B cell (primary cell): ENCODE data around the gene GATA1. TPM values are rescaled to one million over a fixed set of nuclear protein-coding genes. Genes with fewer than 3 reads are reported as not detected.
A peak's percentile ranks its signal among the peaks of the same experiment; 100 is the strongest.

Experiments used
- ATAC-seq: fragments of 200-7000 bp; cut with Tn5 transposase; one replicate; pipeline ENCODE4 v1.10.0; 2021; ENCODE audit warnings: low read depth, mild to moderate bottlenecking, moderate number of reproducible peaks, moderate library complexity
- CTCF ChIA-PET: fragments of 350-600 bp; sonication (Branson Sonifier 250); formaldehyde crosslinking; loops from one replicate; lab custom pipeline; 2021; ENCODE audit warnings: antibody characterized with exemption, inconsistent platforms; lab: Charles Lee
- POLR2A ChIA-PET: fragments of 350-600 bp; sonication (Branson Sonifier 250); formaldehyde crosslinking; loops from one replicate; lab custom pipeline; 2021; ENCODE audit warnings: antibody characterized with exemption; lab: Charles Lee
- DNase-seq: peaks from one replicate; pipeline ENCODE4 v3.0.0; 2013
- H2AFZ ChIP-seq: 2 replicates; pipeline ENCODE4 v1.6.1; 2012; ENCODE audit warnings: mild to moderate bottlenecking, low read depth, low read length; ENCODE audit not compliant: insufficient read depth, poor library complexity, severe bottlenecking
- H3K27ac ChIP-seq, 2 donors: 1 replicate in 1 of 2; 2 replicates in 1 of 2; pipeline ENCODE4 v1.5.1; 2012 to 2013; ENCODE audit warnings: low read length in 2 of 2, mild to moderate bottlenecking in 2 of 2, moderate library complexity in 1 of 2
- H3K27me3 ChIP-seq, 4 experiments: fragments of 200-600 bp in 1 of 4; sonication (generic) in 1 of 4; replicated peaks in 1 of 4; 1 replicate in 2 of 4; 2 replicates in 2 of 4; pipeline versions ENCODE4 v1.6.1 to v1.7.0; 2013 to 2016; ENCODE audit warnings: low read length in 3 of 4, mild to moderate bottlenecking in 2 of 4, mixed read lengths in 1 of 4, moderate library complexity in 1 of 4; ENCODE audit not compliant: insufficient read depth in 4 of 4, control insufficient read depth in 3 of 4; ENCODE audit errors: control extremely low read depth in 1 of 4
- H3K36me3 ChIP-seq, 2 experiments: replicated peaks in 1 of 2; 1 replicate in 1 of 2; 2 replicates in 1 of 2; pipeline versions ENCODE4 v1.6.1 to v1.7.1; 2013; ENCODE audit warnings: low read length in 1 of 2; ENCODE audit not compliant: insufficient read depth in 2 of 2, control insufficient read depth in 1 of 2; ENCODE audit errors: control extremely low read depth in 1 of 2, extremely low read depth in 1 of 2
- H3K4me1 ChIP-seq, 2 donors: fragments of 200-600 bp in 1 of 2; sonication (generic) in 1 of 2; 1 replicate in 1 of 2; 2 replicates in 1 of 2; pipeline versions ENCODE4 v1.5.1 to v1.6.1; 2013 to 2017; ENCODE audit warnings: low read length in 2 of 2; ENCODE audit not compliant: control insufficient read depth in 2 of 2, insufficient read depth in 2 of 2
- H3K4me2 ChIP-seq: replicated peaks from 2 replicates; pipeline ENCODE3; 2012; ENCODE audit warnings: mild to moderate bottlenecking, low read depth, low read length; ENCODE audit not compliant: poor library complexity, severe bottlenecking
- H3K4me3 ChIP-seq, 5 experiments: fragments of 200-600 bp in 1 of 5; sonication (generic) in 1 of 5; 1 replicate in 3 of 5; 2 replicates in 2 of 5; pipeline versions ENCODE4 v1.5.1 to v1.7.0; 2011 to 2016; ENCODE audit warnings: low read length in 4 of 5, mild to moderate bottlenecking in 4 of 5, low read depth in 2 of 5, control low read depth in 1 of 5, moderate library complexity in 1 of 5; ENCODE audit not compliant: insufficient read depth in 1 of 5; ENCODE audit errors: control extremely low read depth in 1 of 5, extremely low read depth in 1 of 5
- H3K79me2 ChIP-seq: fragments of 200-600 bp; sonication (generic); one replicate; pipeline ENCODE4 v1.6.0; 2016; ENCODE audit warnings: low read length; ENCODE audit not compliant: control insufficient read depth, insufficient read depth
- H3K9ac ChIP-seq: fragments of 200-600 bp; sonication (generic); 2 replicates; pipeline ENCODE4 v1.6.1; 2017; ENCODE audit warnings: mild to moderate bottlenecking, low read length, moderate library complexity
- H3K9me3 ChIP-seq, 3 donors: one replicate each; pipeline versions ENCODE4 v1.6.1 to v1.7.1; 2013; ENCODE audit warnings: low read length in 2 of 3; ENCODE audit not compliant: control insufficient read depth in 2 of 3, insufficient read depth in 1 of 3; ENCODE audit errors: control extremely low read depth in 1 of 3
- H4K20me1 ChIP-seq: 2 replicates; pipeline ENCODE4 v1.6.0; 2012; ENCODE audit warnings: mild to moderate bottlenecking, low read length; ENCODE audit not compliant: insufficient read depth, control insufficient read depth, poor library complexity, severe bottlenecking
- H3K27ac Mint-ChIP-seq: one replicate; pipeline ENCODE4 v1.8.0; 2021; ENCODE audit warnings: mixed read lengths
- H3K27me3 Mint-ChIP-seq: one replicate; pipeline ENCODE4 v1.8.0; 2021; ENCODE audit warnings: mixed read lengths
- H3K4me1 Mint-ChIP-seq: one replicate; pipeline ENCODE4 v1.8.0; 2021; ENCODE audit warnings: mixed read lengths
- H3K4me3 Mint-ChIP-seq: one replicate; pipeline ENCODE4 v1.8.0; 2021; ENCODE audit warnings: mixed read lengths
- H3K9me3 Mint-ChIP-seq: one replicate; pipeline ENCODE4 v1.8.0; 2022; ENCODE audit warnings: mixed read lengths; ENCODE audit not compliant: insufficient read depth
- EZH2 ChIP-seq: IDR thresholded peaks from 2 replicates; pipeline ENCODE4 v1.6.1; 2012; ENCODE audit warnings: borderline replicate concordance, low read depth, mild to moderate bottlenecking, moderate library complexity, low read length; ENCODE audit not compliant: insufficient read depth, poor library complexity, severe bottlenecking
- WGBS: methylation state at CpG from one replicate; pipeline ENCODE4 v1.1.5; 2013; ENCODE audit warnings: missing lambda C conversion rate; ENCODE audit not compliant: insufficient coverage; 5-methylcytosine and 5-hydroxymethylcytosine counted together
- intact Hi-C: fragments of 100-400 bp; cut with micrococcal nuclease; formaldehyde crosslinking; loops from one replicate; pipeline ENCODE4 v1.10.0; 2022
- polyA plus RNA-seq: library from polyadenylated mRNA; depleted of rRNA; stranded (reverse); fragments of >200 nt; gene quantifications from 2 replicates; pipeline ENCODE4 v1.2.3, GENCODE V29; 2012
- total RNA-seq, 2 donors: library from RNA; stranded (reverse); fragments of 120-200 nt in 1 of 2; gene quantifications; 1 replicate in 1 of 2; 2 replicates in 1 of 2; pipeline versions ENCODE4 v1.2.3 to v1.2.4, GENCODE V29; 2013 to 2022
- TF ChIP-seq, protein P1 (sequence below): fragments of 200-600 bp; IDR thresholded peaks from one replicate; pipeline ENCODE4 v1.8.0; 2022; ENCODE audit warnings: antibody characterized with exemption, mild to moderate bottlenecking

Gene GATA1
- total and polyA plus RNA-seq, 2 donors (not counting 1 experiment from before 2014, with no cell fraction given) = not detected

DNA sequence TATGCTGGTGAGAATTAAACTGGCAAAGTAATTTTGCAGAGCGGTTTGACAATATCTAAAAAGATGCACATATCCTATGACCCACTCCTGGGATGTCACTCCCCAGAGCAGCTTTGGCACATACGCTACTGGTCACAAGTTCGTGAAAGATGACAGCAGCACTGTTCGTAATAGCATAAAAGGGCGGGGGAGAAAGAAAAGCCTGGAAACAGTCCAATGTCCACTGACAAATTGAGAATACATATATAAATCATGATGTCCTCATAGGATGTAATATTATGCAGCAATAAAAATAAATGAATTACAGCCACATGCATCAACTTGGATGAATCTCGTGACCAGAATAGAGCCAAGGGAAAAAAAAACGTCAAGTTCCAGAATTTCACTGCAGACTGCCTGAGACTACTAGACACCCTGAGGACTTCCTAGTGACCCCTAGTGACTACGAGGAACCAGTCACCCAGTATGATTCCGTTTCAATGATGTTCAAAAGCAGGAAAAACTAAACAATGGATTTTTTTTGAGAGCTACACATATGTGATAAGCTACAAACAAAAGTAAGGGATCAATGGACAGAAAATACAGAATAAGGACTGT, 47.2 kb downstream of the GATA1 start:
- no peak for TF ChIP-seq EZH2
- TF ChIP-seq, protein P1, sequence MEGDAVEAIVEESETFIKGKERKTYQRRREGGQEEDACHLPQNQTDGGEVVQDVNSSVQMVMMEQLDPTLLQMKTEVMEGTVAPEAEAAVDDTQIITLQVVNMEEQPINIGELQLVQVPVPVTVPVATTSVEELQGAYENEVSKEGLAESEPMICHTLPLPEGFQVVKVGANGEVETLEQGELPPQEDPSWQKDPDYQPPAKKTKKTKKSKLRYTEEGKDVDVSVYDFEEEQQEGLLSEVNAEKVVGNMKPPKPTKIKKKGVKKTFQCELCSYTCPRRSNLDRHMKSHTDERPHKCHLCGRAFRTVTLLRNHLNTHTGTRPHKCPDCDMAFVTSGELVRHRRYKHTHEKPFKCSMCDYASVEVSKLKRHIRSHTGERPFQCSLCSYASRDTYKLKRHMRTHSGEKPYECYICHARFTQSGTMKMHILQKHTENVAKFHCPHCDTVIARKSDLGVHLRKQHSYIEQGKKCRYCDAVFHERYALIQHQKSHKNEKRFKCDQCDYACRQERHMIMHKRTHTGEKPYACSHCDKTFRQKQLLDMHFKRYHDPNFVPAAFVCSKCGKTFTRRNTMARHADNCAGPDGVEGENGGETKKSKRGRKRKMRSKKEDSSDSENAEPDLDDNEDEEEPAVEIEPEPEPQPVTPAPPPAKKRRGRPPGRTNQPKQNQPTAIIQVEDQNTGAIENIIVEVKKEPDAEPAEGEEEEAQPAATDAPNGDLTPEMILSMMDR = no peak
- Histone ChIP-seq H4K20me1 (no peaks in the 10 kb centered on the region), H3K4me1 (peaks cover 7 to 8% of the 10 kb centered on the region in 2 donors), H3K9me3 (no peaks in the 10 kb centered on the region), H3K9ac (no peak overlapping the region), H3K36me3 (no peaks in the 10 kb centered on the region), H3K4me2 (no peak overlapping the region), H3K79me2 (no peaks in the 10 kb centered on the region), H3K27ac (no peak overlapping the region), H3K4me3 (no peak overlapping the region), H2AFZ (no peak overlapping the region), H3K27me3 (peaks cover 0 to 34% (median 5%) of the 10 kb centered on the region in 4 experiments)
- Mint-ChIP-seq H3K4me3 (no peak overlapping the region), H3K27me3 (peaks cover 44% of the 10 kb centered on the region), H3K9me3 (no peaks in the 10 kb centered on the region), H3K27ac (no peak overlapping the region), H3K4me1 (peaks cover 10% of the 10 kb centered on the region)
- no peak for DNase-seq
- ChIA-PET POLR2A (no interaction called here), CTCF (no interaction called here)
- intact Hi-C loops = no loop called here
- 0% methylated on average over 2 of the region's 9 CpGs for WGBS
- no peak for ATAC-seq

DNA sequence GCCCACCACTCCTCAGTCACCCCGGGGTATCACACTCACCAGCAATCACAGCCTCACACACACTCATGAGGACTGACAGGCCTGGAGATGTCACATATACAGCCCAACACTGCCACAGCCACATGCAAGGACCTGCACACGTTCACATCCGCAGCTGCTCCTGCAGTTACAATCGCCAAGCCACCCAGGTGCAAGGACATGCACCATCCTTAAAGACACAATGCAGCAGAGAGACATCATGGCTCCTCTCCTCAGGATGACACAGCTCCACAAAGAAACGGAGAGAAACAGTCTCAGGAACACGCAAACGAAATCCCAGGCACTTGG, 48.0 kb downstream of the GATA1 start:
- Mint-ChIP-seq H3K27me3 (peaks cover 43% of the 10 kb centered on the region), H3K4me3 (peak overlapping the region; percentile 68), H3K27ac (no peak overlapping the region), H3K9me3 (no peaks in the 10 kb centered on the region), H3K4me1 (peaks cover 10% of the 10 kb centered on the region)
- Histone ChIP-seq H3K4me2 (peak overlapping the region; percentile 50), H3K4me1 (peaks cover 7 to 8% of the 10 kb centered on the region in 2 donors), H3K27me3 (peaks cover 0 to 34% (median 5%) of the 10 kb centered on the region in 4 experiments), H3K9ac (no peak overlapping the region), H4K20me1 (no peaks in the 10 kb centered on the region), H3K9me3 (no peaks in the 10 kb centered on the region), H3K4me3 (no peak overlapping the region), H2AFZ (no peak overlapping the region), H3K27ac (no peak overlapping the region), H3K36me3 (no peaks in the 10 kb centered on the region), H3K79me2 (no peaks in the 10 kb centered on the region)
- no peak for TF ChIP-seq EZH2
- TF ChIP-seq, protein P1 = no peak
- CTCF ChIA-PET = no interaction called here
- ATAC-seq = no peak
- peak; percentile 14 for DNase-seq
- POLR2A ChIA-PET = no interaction called here
- 15% methylated on average over 3 of the region's 7 CpGs for WGBS
- intact Hi-C loops = no loop called here
